SK-N-SH (cell line): ENCODE results near the gene TC2N. TPM values are rescaled to one million over a fixed set of nuclear protein-coding genes. Genes with fewer than 3 reads are reported as not detected.

Experiments used
- CTCF ChIA-PET: fragments of 300-600, 350-600 bp; formaldehyde crosslinking; extraction: SDS; loops from one replicate; lab custom pipeline; 2021; lab: Yijun Ruan, JAX
- POLR2A ChIA-PET: fragments of 350-600 bp; sonication (Branson Sonifier 250); formaldehyde crosslinking; extraction: SDS; loops from one replicate; lab custom pipeline; 2020; ENCODE audit warnings: antibody characterized with exemption, inconsistent platforms; lab: Yijun Ruan, JAX
- DNase-seq: peaks from one replicate; pipeline ENCODE4 v3.0.0; 2012
- H2AFZ ChIP-seq: fragments of 200-600 bp; sonication (generic); 2 replicates; pipeline ENCODE4 v1.8.1; 2016; ENCODE audit warnings: antibody characterized with exemption, mild to moderate bottlenecking, low read depth
- H3F3A ChIP-seq: fragments of 200-600 bp; sonication (generic); replicated peaks from 2 replicates; pipeline ENCODE3; 2016; ENCODE audit warnings: antibody characterized with exemption, mild to moderate bottlenecking; ENCODE audit not compliant: insufficient read depth
- H3K27ac ChIP-seq, 2 experiments: fragments of 200-500 bp in 1 of 2; fragments of 200-600 bp in 1 of 2; sonication (Bioruptor generic) in 1 of 2; sonication (generic), shearing (Covaris generic) in 1 of 2; 2 replicates each; pipeline versions ENCODE4 v1.5.1 to v1.6.1; 2014 to 2016; ENCODE audit warnings: low read depth in 2 of 2, inconsistent platforms in 1 of 2, low read length in 1 of 2, mild to moderate bottlenecking in 1 of 2, mixed read lengths in 1 of 2
- H3K27me3 ChIP-seq: fragments of 200-600 bp; sonication (generic), shearing (Covaris generic); 2 replicates; pipeline ENCODE4 v1.6.1; 2016; ENCODE audit warnings: mixed run types; ENCODE audit not compliant: insufficient read depth
- H3K36me3 ChIP-seq, 2 experiments: fragments of 200-500 bp in 1 of 2; fragments of 200-600 bp in 1 of 2; sonication (Bioruptor generic) in 1 of 2; sonication (generic) in 1 of 2; replicated peaks in 1 of 2; 2 replicates each; pipeline versions ENCODE3 to v1.5.1; 2014 to 2016; ENCODE audit warnings: low read length in 1 of 2, mild to moderate bottlenecking in 1 of 2; ENCODE audit not compliant: insufficient read depth in 2 of 2, control insufficient read depth in 1 of 2
- H3K4me1 ChIP-seq, 2 experiments: fragments of 200-500 bp in 1 of 2; fragments of 200-600 bp in 1 of 2; sonication (Bioruptor generic) in 1 of 2; sonication (generic), shearing (Covaris generic) in 1 of 2; 2 replicates each; pipeline versions ENCODE4 v1.5.1 to v1.6.1; 2014 to 2016; ENCODE audit warnings: low read depth in 1 of 2, low read length in 1 of 2, mixed run types in 1 of 2; ENCODE audit not compliant: insufficient read depth in 2 of 2, control insufficient read depth in 1 of 2
- H3K4me2 ChIP-seq: fragments of 200-600 bp; sonication (generic), shearing (Covaris generic); 2 replicates; pipeline ENCODE4 v1.6.1; 2017; ENCODE audit warnings: mixed run types
- H3K4me3 ChIP-seq, 2 experiments: fragments of 200-500 bp in 1 of 2; fragments of 200-600 bp in 1 of 2; sonication (Bioruptor generic) in 1 of 2; sonication (generic), shearing (Covaris generic) in 1 of 2; 2 replicates each; pipeline versions ENCODE4 v1.5.1 to v1.8.1; 2014 to 2016; ENCODE audit warnings: low read depth in 2 of 2, inconsistent platforms in 1 of 2, low read length in 1 of 2, mild to moderate bottlenecking in 1 of 2, mixed read lengths in 1 of 2, moderate library complexity in 1 of 2
- H3K79me2 ChIP-seq: fragments of 200-600 bp; sonication (generic); 2 replicates; pipeline ENCODE4 v1.8.1; 2017; ENCODE audit warnings: mild to moderate bottlenecking; ENCODE audit not compliant: insufficient read depth
- H3K9ac ChIP-seq: fragments of 200-600 bp; sonication (generic); 2 replicates; pipeline ENCODE4 v1.6.1; 2017; ENCODE audit warnings: mixed run types
- H3K9me2 ChIP-seq: fragments of 200-600 bp; sonication (generic); 2 replicates; pipeline ENCODE4 v1.6.1; 2017; ENCODE audit warnings: mixed run types
- H3K9me3 ChIP-seq: fragments of 200-600 bp; sonication (generic); 2 replicates; pipeline ENCODE4 v1.6.1; 2017; ENCODE audit warnings: mixed run types, mild to moderate bottlenecking, moderate library complexity
- H4K20me1 ChIP-seq: fragments of 200-600 bp; sonication (generic); 2 replicates; pipeline ENCODE4 v1.6.1; 2017; ENCODE audit warnings: mild to moderate bottlenecking, mixed run types; ENCODE audit not compliant: insufficient read depth
- CTCF ChIP-seq: fragments of 200-600 bp; sonication (generic); IDR thresholded peaks from 2 replicates; pipeline ENCODE4 v1.6.1; 2017; ENCODE audit warnings: antibody characterized with exemption, mild to moderate bottlenecking, moderate library complexity
- EP300 ChIP-seq, 2 experiments: IDR thresholded peaks; 2 replicates each; pipeline versions ENCODE4 v1.4.0 to v1.6.1; 2012; ENCODE audit warnings: borderline replicate concordance in 1 of 2, low read depth in 1 of 2, low read length in 1 of 2
- EZH2phosphoT487 ChIP-seq: fragments of 200-600 bp; sonication (generic); IDR thresholded peaks from 2 replicates; pipeline ENCODE4 v1.6.1; 2017; ENCODE audit warnings: low read depth, mixed run types, mild to moderate bottlenecking, antibody characterized with exemption, moderate library complexity, borderline replicate concordance
- FOSL2 ChIP-seq: IDR thresholded peaks from 2 replicates; pipeline ENCODE4 v1.4.0; 2012; ENCODE audit warnings: low read depth, mild to moderate bottlenecking, moderate library complexity, borderline replicate concordance
- FOXJ3 ChIP-seq: sonication (generic); formaldehyde crosslinking; IDR thresholded peaks from 2 replicates; pipeline ENCODE4 v1.5.1; 2020; ENCODE audit warnings: mild to moderate bottlenecking, missing genetic modification reagents
- GABPA ChIP-seq: IDR thresholded peaks from 2 replicates; pipeline ENCODE4 v1.4.0; 2012; ENCODE audit warnings: low read depth, mild to moderate bottlenecking
- JUND ChIP-seq: IDR thresholded peaks from 2 replicates; pipeline ENCODE4 v1.4.0; 2012
- MAX ChIP-seq: IDR thresholded peaks from 2 replicates; pipeline ENCODE4 v1.4.0; 2012; ENCODE audit warnings: low read depth
- MXI1 ChIP-seq: IDR thresholded peaks from 2 replicates; pipeline ENCODE4 v1.6.1; 2012; ENCODE audit warnings: mild to moderate bottlenecking, low read depth, low read length, improper control_type of control experiment
- NRF1 ChIP-seq: IDR thresholded peaks from 2 replicates; pipeline ENCODE4 v1.6.1; 2012; ENCODE audit warnings: low read depth, mild to moderate bottlenecking, low read length
- POLR2AphosphoS5 ChIP-seq: IDR thresholded peaks from 2 replicates; pipeline ENCODE4 v1.6.1; 2012; ENCODE audit warnings: low read depth, low read length
- RAD21 ChIP-seq: IDR thresholded peaks from 2 replicates; pipeline ENCODE4 v1.6.1; 2012; ENCODE audit warnings: mild to moderate bottlenecking, low read length
- RCOR1 ChIP-seq: fragments of 150-350 bp; IDR thresholded peaks from 2 replicates; pipeline ENCODE4 v1.6.1; 2017; ENCODE audit warnings: antibody characterized with exemption, low read length
- RXRA ChIP-seq: IDR thresholded peaks from 2 replicates; pipeline ENCODE4 v1.4.0; 2012; ENCODE audit warnings: low read depth, mild to moderate bottlenecking, borderline replicate concordance
- TAF1 ChIP-seq: IDR thresholded peaks from 2 replicates; pipeline ENCODE4 v1.6.1; 2012; ENCODE audit warnings: low read depth, mild to moderate bottlenecking, low read length, moderate library complexity, borderline replicate concordance
- WGBS: methylation state at CpG from one replicate; pipeline ENCODE4 v1.1.6; 2017; ENCODE audit warnings: low lambda C conversion rate; 5-methylcytosine and 5-hydroxymethylcytosine counted together
- polyA plus RNA-seq, 3 experiments: library from polyadenylated mRNA; depleted of rRNA; stranded (reverse); fragments of >200 nt; gene quantifications; 2 replicates each; pipeline ENCODE4 v1.2.3, GENCODE V29; 2012

TC2N gene
- polyA plus RNA-seq, 1 of the 3 experiments (the other 2 are of a cell fraction), result not detected

DNA sequence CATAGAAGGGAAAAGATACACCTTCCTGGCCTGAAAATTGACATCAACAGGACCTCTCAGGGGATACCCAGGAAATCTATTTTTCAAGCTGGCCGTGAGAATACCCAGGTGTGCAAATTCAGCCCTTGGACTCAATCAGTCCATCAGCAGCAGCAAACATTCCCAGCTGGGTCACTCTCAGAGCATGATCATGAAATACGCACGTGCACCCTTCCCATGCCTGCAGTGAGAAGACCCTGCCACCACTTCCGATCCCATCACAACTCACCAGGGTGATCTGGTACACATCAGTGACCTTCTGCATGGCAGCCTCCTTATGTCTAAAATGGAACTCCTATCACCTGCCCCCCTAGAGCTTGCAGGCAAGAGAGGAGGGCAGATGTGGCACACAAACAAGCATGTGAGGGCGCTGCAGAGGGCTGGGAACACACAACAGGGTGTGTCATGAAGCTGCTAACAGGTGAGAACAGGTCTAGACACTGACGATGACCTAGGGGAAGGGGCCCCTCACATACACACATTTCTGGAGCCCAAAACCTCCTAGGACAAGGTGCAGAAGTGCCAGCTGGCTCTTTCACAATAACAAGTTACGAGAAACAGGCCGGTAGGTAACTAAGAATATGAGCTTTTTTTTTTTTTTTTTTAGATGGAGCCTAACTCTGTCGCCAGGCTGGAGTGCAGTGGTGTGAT, 37.8 kb upstream of the TC2N start:
- TF ChIP-seq GABPA (no peak), MAX (no peak), TAF1 (no peak), POLR2AphosphoS5 (no peak), NRF1 (no peak), RAD21 (no peak), FOXJ3 (no peak)
- TF ChIP-seq, all 33 proteins: peak for 0
- Histone ChIP-seq H3K4me3 (no peak overlapping the region), H3K36me3 (peaks cover 7 to 12% of the 10 kb centered on the region in 2 experiments), H3K9me2 (no peaks in the 10 kb centered on the region), H3K79me2 (no peaks in the 10 kb centered on the region; the same call in 1 of the 2 replicates), H2AFZ (no peak overlapping the region), H3K4me2 (no peak overlapping the region), H3K27me3 (no peaks in the 10 kb centered on the region), H3K4me1 (no peaks in the 10 kb centered on the region), H3K9ac (no peak overlapping the region), H3F3A (no peaks in the 10 kb centered on the region), H3K9me3 (no peaks in the 10 kb centered on the region), H4K20me1 (no peaks in the 10 kb centered on the region), H3K27ac (no peak overlapping the region)
- CTCF ChIA-PET, result interaction anchor here (0.6 kb wide), 1 partner anchor 47 kb away, joined by 3 read pairs; no protein-coding TSS in a partner anchor
- 77% methylated on average over 9 of the region's 9 CpGs for WGBS
- no peak for DNase-seq
- POLR2A ChIA-PET, result no interaction called here

DNA sequence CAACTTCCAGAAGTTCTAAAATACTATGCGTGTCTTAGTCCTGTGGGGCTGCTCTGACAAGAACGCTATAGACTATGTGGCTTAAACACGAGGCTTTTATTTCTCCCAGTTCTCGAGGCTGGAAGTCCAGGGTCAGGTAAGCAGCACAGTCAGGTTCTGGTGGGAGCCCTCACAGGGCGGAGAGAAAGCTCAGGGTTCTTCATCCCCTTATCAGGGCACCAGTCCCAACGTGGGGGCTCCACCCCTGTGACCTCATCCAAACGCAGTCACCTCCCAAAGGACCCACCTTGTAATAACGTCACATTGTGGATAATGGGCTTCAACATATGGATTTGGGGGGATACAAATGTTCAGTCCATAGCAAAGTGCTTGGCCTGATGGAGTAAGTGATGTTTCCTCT, 37.1 kb upstream of the TC2N start:
- WGBS, result 64% methylated on average over 6 of the region's 8 CpGs
- CTCF ChIA-PET, result no interaction called here
- Histone ChIP-seq H3K9ac (no peak overlapping the region), H3K36me3 (peaks cover 7% of the 10 kb centered on the region in 2 experiments), H3K27me3 (no peaks in the 10 kb centered on the region), H3F3A (no peaks in the 10 kb centered on the region), H2AFZ (no peak overlapping the region), H3K79me2 (peaks cover 4% of the 10 kb centered on the region; the same call in 1 of the 2 replicates), H3K9me2 (no peaks in the 10 kb centered on the region), H3K27ac (no peak overlapping the region), H3K4me3 (no peak overlapping the region), H3K4me1 (no peaks in the 10 kb centered on the region), H4K20me1 (no peaks in the 10 kb centered on the region), H3K9me3 (no peaks in the 10 kb centered on the region), H3K4me2 (no peak overlapping the region)
- POLR2A ChIA-PET, result no interaction called here
- TF ChIP-seq JUND (no peak), FOSL2 (no peak)
- no peak for DNase-seq

- WGBS, result 51% methylated on average over 2 of the region's 2 CpGs
- POLR2A ChIA-PET, result no interaction called here
- 0 out of 2 replicates have a peak, but pooled peaks cover 4% of the 10 kb centered on the region for H4K20me1 ChIP-seq
Measured at GRCh38 chr14:91903070-91903469, 35.7 kb upstream of the TC2N start.

More at GRCh38 chr14:91903070-91903469, 35.7 kb upstream of the TC2N start:
- DNase-seq, result no peak
- no peaks in the 10 kb centered on the region for H3K9me3 ChIP-seq
- CTCF ChIA-PET, result no interaction called here
- peaks cover 8% of the 10 kb centered on the region; the same call in 1 of the 2 replicates for H3K79me2 ChIP-seq
- H3F3A ChIP-seq, result no peaks in the 10 kb centered on the region
- H3K4me3 ChIP-seq, result no peak overlapping the region
- H3K4me1 ChIP-seq, result no peaks in the 10 kb centered on the region
- H3K27me3 ChIP-seq, result no peaks in the 10 kb centered on the region
- TF ChIP-seq RXRA (no peak), EZH2phosphoT487 (no peak), FOXJ3 (no peak), CTCF (no peak), TAF1 (no peak), MXI1 (no peak), RCOR1 (no peak), EP300 (IDR thresholded peaks at IDR 0.05; ENCODE audit: borderline replicate concordance in 1 of 2, low read depth in 1 of 2, low read length in 1 of 2) (no peak)
- TF ChIP-seq, all 33 proteins: peak for 0
- no peak overlapping the region for H2AFZ ChIP-seq
- no peaks in the 10 kb centered on the region for H3K9me2 ChIP-seq
- no peak overlapping the region for H3K4me2 ChIP-seq
- H3K27ac ChIP-seq, result no peak overlapping the region
- peaks cover 3% of the 10 kb centered on the region in 2 experiments for H3K36me3 ChIP-seq
- no peak overlapping the region for H3K9ac ChIP-seq
